HG03520 (cell line): ENCODE data around the gene MZT2B.
"Not testable (repeated sequence)": the region's sequence is repeated elsewhere in the genome, so short reads cannot be mapped to it uniquely, and the experiment has no call there.

Source experiments
- ATAC-seq: cut with Tn5 transposase; IDR thresholded peaks from one replicate; pipeline ENCODE4 v1.9.1; 2021; ENCODE audit warnings: mild to moderate bottlenecking, moderate library complexity; ENCODE audit not compliant: unreplicated experiment

MZT2B gene

DNA sequence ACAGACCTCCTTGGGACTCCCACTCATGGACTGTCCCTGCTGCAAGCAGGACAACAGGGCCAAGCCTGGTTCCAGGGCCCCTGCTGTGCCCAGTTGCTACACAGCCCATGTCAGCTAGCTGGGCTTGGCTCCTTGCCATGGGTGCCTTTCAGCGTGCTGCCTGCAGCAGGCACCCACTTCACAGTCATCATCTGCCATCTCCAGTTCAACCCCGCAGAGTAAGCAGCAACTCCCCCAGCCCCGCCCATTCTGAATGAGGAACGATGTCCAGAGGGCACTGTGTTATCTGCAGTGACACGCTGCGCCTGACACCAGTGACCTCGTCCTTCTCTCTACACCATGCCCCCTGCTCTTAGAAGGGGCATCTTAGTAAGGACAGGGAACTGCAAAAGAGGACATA, 20.5 kb downstream of the MZT2B start:
- not testable (repeated sequence) for ATAC-seq

GRCh38 chr2:130203150-130203549, 21.1 kb downstream of the MZT2B start:
- ATAC-seq, result not testable (repeated sequence)

- not testable (repeated sequence) for ATAC-seq
Observed at GRCh38 chr2:130207051-130207450, 25.0 kb downstream of the MZT2B start.

DNA sequence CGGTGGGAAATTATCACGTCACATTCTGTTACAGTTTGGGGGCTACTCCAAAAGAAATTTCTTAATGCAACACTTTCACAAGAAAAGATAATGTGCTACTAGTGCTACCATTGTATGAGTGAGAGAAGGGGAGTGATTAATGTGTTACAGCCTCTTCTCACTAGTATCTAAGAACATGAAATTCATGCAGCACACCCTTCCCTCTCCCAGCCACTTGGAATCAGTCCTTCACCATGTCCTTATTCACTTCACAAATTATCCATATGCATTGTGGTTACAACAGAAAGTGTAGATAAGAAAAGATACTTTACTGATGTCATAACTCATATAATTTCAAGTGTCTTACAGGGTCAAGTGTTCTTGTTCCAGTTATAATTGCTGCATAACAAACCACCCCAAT, 37.1 kb downstream of the MZT2B start:
- ATAC-seq, result not testable (repeated sequence)

- not testable (repeated sequence) for ATAC-seq
Observed at GRCh38 chr2:130220505-130220904, 38.4 kb downstream of the MZT2B start.

GRCh38 chr2:130222523-130222922, 40.5 kb downstream of the MZT2B start:
- ATAC-seq, result peak; percentile 91

DNA sequence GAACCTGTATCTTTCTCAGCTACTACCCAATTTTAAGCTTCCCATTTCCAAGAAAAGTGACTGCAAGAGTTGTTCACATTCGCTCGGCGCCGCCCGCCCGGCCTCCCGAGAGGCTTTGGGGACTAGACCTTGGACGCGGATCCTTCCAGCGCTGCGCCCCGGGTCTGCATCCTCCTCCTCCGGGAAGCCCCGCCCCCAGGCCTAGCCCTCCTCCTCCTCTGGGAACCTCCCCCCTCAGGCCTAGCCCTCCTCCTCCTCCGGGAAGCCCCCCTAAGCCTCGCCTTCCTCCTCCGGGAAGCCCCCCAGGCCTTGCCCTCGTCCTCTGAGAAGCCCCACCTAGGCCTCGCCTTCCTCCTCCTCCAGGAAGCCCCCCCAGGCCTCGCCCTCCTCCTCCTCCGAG, 45.9 kb downstream of the MZT2B start:
- not testable (repeated sequence) for ATAC-seq

GRCh38 chr2:130228467-130229160, 46.6 kb downstream of the MZT2B start:
- ATAC-seq, result not testable (repeated sequence)

DNA sequence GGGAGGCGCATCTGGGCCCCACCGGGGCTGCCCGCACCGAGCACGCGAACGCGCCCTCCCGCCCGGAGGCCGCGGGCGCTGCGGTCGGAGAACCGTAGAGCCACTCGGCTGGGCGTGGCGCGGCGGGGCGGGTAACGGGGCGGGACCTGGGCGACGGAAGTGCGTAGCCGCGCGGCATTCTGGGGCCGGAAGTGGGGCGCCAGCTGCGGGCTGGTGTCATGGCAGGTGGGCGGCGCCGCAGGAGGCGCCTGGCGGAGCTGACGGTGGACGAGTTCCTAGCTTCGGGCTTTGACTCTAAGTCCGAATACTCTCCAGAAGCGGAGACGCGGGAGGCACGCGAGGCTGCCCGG, 47.1 kb downstream of the MZT2B start:
- not testable (repeated sequence) for ATAC-seq

DNA sequence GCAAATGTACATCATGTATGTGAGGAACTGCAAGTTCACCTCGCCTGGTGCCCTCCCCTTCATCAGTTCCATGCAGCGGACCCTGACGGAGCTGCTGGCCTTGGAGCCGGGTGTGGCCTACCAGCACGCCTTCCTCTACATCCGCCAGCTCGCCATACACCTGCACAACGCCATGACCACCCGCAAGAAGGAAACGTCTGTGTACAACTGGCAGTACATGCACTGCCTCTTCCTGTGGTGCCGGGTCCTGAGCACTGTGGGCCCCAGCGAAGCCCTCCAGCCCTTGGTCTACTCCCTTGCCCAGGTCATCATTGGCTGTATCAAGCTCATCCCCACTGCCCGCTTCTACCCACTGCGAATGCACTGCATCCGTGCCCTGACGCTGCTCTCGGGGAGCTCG, 48.3 kb downstream of the MZT2B start:
- ATAC-seq, result not testable (repeated sequence)

GRCh38 chr2:130230907-130231306, 48.8 kb downstream of the MZT2B start:
- ATAC-seq, result not testable (repeated sequence)

- ATAC-seq, result no peak
Observed at GRCh38 chr2:130231656-130232055, 49.6 kb downstream of the MZT2B start.

DNA sequence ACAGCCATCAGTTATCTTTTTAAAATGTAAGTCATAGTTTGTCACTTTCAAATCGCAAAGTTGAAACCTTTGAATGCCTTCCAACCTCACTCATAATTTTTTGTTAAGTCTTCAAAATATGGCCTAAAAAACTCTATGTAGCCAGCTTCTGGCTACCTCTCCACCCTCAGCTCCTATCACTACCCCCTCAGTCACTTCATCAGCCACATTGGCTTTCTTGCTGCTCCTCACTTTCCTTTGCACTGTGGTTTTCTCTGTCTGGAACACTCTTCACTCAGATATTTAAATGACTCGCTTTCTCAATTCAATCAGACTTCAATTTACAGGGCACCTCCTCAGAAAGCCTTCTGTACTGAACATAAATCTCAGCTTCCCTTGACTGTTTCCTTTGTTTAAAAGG, 51.0 kb downstream of the MZT2B start:
- not testable (repeated sequence) for ATAC-seq

DNA sequence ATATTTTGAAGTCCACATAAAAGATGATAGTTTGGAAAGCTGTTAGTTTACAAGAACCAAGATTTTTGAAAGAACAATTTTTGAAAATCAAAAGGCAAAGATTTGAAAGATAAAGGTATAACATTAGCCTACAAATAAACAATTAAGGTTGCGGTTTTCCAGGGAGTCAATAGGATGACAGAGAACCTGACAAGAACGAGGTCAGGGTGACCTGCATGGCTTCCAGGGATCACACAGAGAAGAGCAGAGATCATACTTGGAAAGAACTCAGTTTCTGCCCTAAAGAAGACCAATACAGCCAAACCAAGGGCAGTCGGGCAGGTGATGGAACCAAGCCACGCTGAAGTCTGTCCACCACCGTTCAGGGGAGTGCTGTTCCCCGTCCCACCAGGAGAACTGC, 57.5 kb downstream of the MZT2B start:
- not testable (repeated sequence) for ATAC-seq
